H9 (cell line): Measurements from ENCODE around the gene CROCC2. TPM values are rescaled to one million over a fixed set of nuclear protein-coding genes. Genes with fewer than 3 reads are reported as not detected.
A peak's percentile ranks its signal among the peaks of the same experiment; 100 is the strongest.

Experiments used
- DNase-seq: peaks from one replicate; pipeline ENCODE4 v3.0.0-alpha.2; 2017
- H2AFZ ChIP-seq: one replicate; pipeline ENCODE4 v1.6.1; 2013; ENCODE audit warnings: mild to moderate bottlenecking, low read length, control low read depth, moderate library complexity
- H2AK5ac ChIP-seq: 2 replicates; pipeline ENCODE4 v1.6.1; 2013; ENCODE audit warnings: low read length, control low read depth, mixed read lengths; ENCODE audit not compliant: insufficient read length
- H2BK120ac ChIP-seq: one replicate; pipeline ENCODE4 v1.6.1; 2013; ENCODE audit warnings: low read depth, mild to moderate bottlenecking, low read length, control low read depth, inconsistent platforms; ENCODE audit not compliant: poor library complexity, severe bottlenecking
- H2BK12ac ChIP-seq: 2 replicates; pipeline ENCODE4 v1.6.1; 2013; ENCODE audit warnings: low read length, control low read depth, mixed read lengths, low read depth; ENCODE audit not compliant: insufficient read length
- H2BK15ac ChIP-seq: 2 replicates; pipeline ENCODE4 v1.6.1; 2013; ENCODE audit warnings: low read depth, low read length, control low read depth
- H2BK20ac ChIP-seq: one replicate; pipeline ENCODE4 v1.6.1; 2013; ENCODE audit warnings: low read depth, mild to moderate bottlenecking, low read length, control low read depth, inconsistent platforms; ENCODE audit not compliant: poor library complexity, severe bottlenecking
- H2BK5ac ChIP-seq: 2 replicates; pipeline ENCODE4 v1.6.1; 2013; ENCODE audit warnings: low read length, control low read depth, mixed read lengths; ENCODE audit not compliant: insufficient read length
- H3K14ac ChIP-seq: 2 replicates; pipeline ENCODE4 v1.6.1; 2013; ENCODE audit warnings: low read length, control low read depth; ENCODE audit not compliant: insufficient read depth
- H3K18ac ChIP-seq: 2 replicates; pipeline ENCODE4 v1.6.1; 2013; ENCODE audit warnings: low read depth, mild to moderate bottlenecking, mixed read lengths, low read length, control low read depth; ENCODE audit not compliant: insufficient read length
- H3K23ac ChIP-seq: 2 replicates; pipeline ENCODE4 v1.6.1; 2013; ENCODE audit warnings: low read length, control low read depth, mixed read lengths, low read depth; ENCODE audit not compliant: insufficient read length
- H3K23me2 ChIP-seq: 2 replicates; pipeline ENCODE4 v1.6.1; 2013; ENCODE audit warnings: low read depth, mild to moderate bottlenecking, mixed read lengths, low read length, control low read depth; ENCODE audit not compliant: insufficient read length, poor library complexity, severe bottlenecking
- H3K27ac ChIP-seq: 2 replicates; pipeline ENCODE4 v1.5.1; 2013; ENCODE audit warnings: low read length, control low read depth, mixed read lengths, low read depth; ENCODE audit not compliant: insufficient read length
- H3K27me3 ChIP-seq: 2 replicates; pipeline ENCODE4 v1.6.1; 2013; ENCODE audit warnings: low read length, control low read depth, inconsistent platforms; ENCODE audit not compliant: insufficient read depth
- H3K4ac ChIP-seq: 2 replicates; pipeline ENCODE4 v1.6.1; 2013; ENCODE audit warnings: low read depth, mild to moderate bottlenecking, control low read depth, inconsistent platforms, low read length, moderate library complexity
- H3K4me1 ChIP-seq: 2 replicates; pipeline ENCODE4 v1.6.1; 2013; ENCODE audit warnings: low read length, control low read depth, inconsistent platforms; ENCODE audit not compliant: insufficient read depth
- H3K4me2 ChIP-seq: 2 replicates; pipeline ENCODE4 v1.6.1; 2013; ENCODE audit warnings: low read length, control low read depth, mixed read lengths; ENCODE audit not compliant: insufficient read length, insufficient read depth
- H3K56ac ChIP-seq: 2 replicates; pipeline ENCODE4 v1.6.1; 2013; ENCODE audit warnings: low read depth, mild to moderate bottlenecking, mixed read lengths, low read length, control low read depth; ENCODE audit not compliant: insufficient read length
- H3K79me1 ChIP-seq: 2 replicates; pipeline ENCODE4 v1.6.1; 2013; ENCODE audit warnings: low read depth, mild to moderate bottlenecking, moderate library complexity, low read length, control low read depth, inconsistent platforms; ENCODE audit not compliant: insufficient read depth, poor library complexity, severe bottlenecking
- H3K79me2 ChIP-seq: 2 replicates; pipeline ENCODE4 v1.6.1; 2013; ENCODE audit warnings: low read length, control low read depth, inconsistent platforms; ENCODE audit not compliant: insufficient read depth
- H3K9ac ChIP-seq: 2 replicates; pipeline ENCODE4 v1.6.1; 2013; ENCODE audit warnings: low read length, control low read depth, mixed read lengths; ENCODE audit not compliant: insufficient read length; ENCODE audit errors: extremely low read depth
- H3K9me3 ChIP-seq: one replicate; pipeline ENCODE4 v1.6.1; 2013; ENCODE audit warnings: low read depth, low read length, inconsistent platforms; ENCODE audit not compliant: control insufficient read depth
- H3T11ph ChIP-seq: one replicate; pipeline ENCODE4 v1.6.1; 2013; ENCODE audit warnings: mild to moderate bottlenecking, low read length, control low read depth, inconsistent platforms
- H4K20me1 ChIP-seq: one replicate; pipeline ENCODE4 v1.6.1; 2013; ENCODE audit not compliant: control insufficient read depth, insufficient read length, insufficient read depth
- H4K5ac ChIP-seq: 2 replicates; pipeline ENCODE4 v1.6.1; 2013; ENCODE audit warnings: low read depth, mild to moderate bottlenecking, mixed read lengths, low read length, control low read depth; ENCODE audit not compliant: insufficient read length
- H4K8ac ChIP-seq: replicated peaks from 2 replicates; pipeline ENCODE4 v1.6.1; 2013; ENCODE audit warnings: low read length, control low read depth, mixed read lengths, low read depth; ENCODE audit not compliant: insufficient read length
- H4K91ac ChIP-seq: 2 replicates; pipeline ENCODE4 v1.6.1; 2013; ENCODE audit warnings: low read depth, mild to moderate bottlenecking, moderate library complexity, mixed read lengths, low read length, control low read depth; ENCODE audit not compliant: insufficient read length
- H3K27ac Mint-ChIP-seq, 3 experiments: 2 replicates in 2 of 3; 3 replicates in 1 of 3; pipeline ENCODE4 v1.8.0; 2020 to 2021; ENCODE audit warnings: mixed read lengths in 3 of 3, mild to moderate bottlenecking in 1 of 3, moderate library complexity in 1 of 3
- H3K27me3 Mint-ChIP-seq: 2 replicates; pipeline ENCODE4 v1.8.0; 2021; ENCODE audit warnings: low read depth, mild to moderate bottlenecking, moderate library complexity, mixed read lengths
- H3K36me3 Mint-ChIP-seq, 3 experiments: 2 replicates in 2 of 3; 3 replicates in 1 of 3; pipeline ENCODE4 v1.8.0; 2020 to 2021; ENCODE audit warnings: low read depth in 3 of 3, mixed read lengths in 3 of 3; ENCODE audit not compliant: insufficient read depth in 1 of 3
- H3K4me1 Mint-ChIP-seq, 2 experiments: 2 replicates each; pipeline ENCODE4 v1.8.0; 2020; ENCODE audit warnings: mixed read lengths in 2 of 2
- H3K4me3 Mint-ChIP-seq, 2 experiments: 2 replicates in 1 of 2; 3 replicates in 1 of 2; pipeline ENCODE4 v1.8.0; 2020 to 2021; ENCODE audit warnings: mild to moderate bottlenecking in 2 of 2, mixed read lengths in 2 of 2, moderate library complexity in 1 of 2
- H3K9me3 Mint-ChIP-seq, 2 experiments: 2 replicates in 1 of 2; 3 replicates in 1 of 2; pipeline ENCODE4 v1.8.0; 2020; ENCODE audit warnings: mild to moderate bottlenecking in 2 of 2, mixed read lengths in 2 of 2, moderate library complexity in 1 of 2
- WGBS: extraction: QIAGEN DNeasy Blood & Tissue Kit; methylation state at CpG from one replicate; pipeline ENCODE4 v1.1.7; 2013; ENCODE audit warnings: missing lambda C conversion rate, low lambda C conversion rate, mixed read lengths; ENCODE audit not compliant: insufficient read length; ENCODE audit errors: extremely low coverage; 5-methylcytosine and 5-hydroxymethylcytosine counted together
- total RNA-seq: library from RNA; stranded (reverse); gene quantifications from 2 replicates; pipeline ENCODE4 v1.2.1, GENCODE V29; 2021
- TF ChIP-seq, protein P1 (sequence below): fragments of 200-600 bp; sonication (generic); conservative IDR thresholded peaks from 3 replicates; pipeline ENCODE4 v1.8.0; 2021; ENCODE audit warnings: antibody characterized with exemption, mild to moderate bottlenecking

CROCC2 gene
- total RNA-seq, 1 experiment from 2014 or later, result not detected

DNA sequence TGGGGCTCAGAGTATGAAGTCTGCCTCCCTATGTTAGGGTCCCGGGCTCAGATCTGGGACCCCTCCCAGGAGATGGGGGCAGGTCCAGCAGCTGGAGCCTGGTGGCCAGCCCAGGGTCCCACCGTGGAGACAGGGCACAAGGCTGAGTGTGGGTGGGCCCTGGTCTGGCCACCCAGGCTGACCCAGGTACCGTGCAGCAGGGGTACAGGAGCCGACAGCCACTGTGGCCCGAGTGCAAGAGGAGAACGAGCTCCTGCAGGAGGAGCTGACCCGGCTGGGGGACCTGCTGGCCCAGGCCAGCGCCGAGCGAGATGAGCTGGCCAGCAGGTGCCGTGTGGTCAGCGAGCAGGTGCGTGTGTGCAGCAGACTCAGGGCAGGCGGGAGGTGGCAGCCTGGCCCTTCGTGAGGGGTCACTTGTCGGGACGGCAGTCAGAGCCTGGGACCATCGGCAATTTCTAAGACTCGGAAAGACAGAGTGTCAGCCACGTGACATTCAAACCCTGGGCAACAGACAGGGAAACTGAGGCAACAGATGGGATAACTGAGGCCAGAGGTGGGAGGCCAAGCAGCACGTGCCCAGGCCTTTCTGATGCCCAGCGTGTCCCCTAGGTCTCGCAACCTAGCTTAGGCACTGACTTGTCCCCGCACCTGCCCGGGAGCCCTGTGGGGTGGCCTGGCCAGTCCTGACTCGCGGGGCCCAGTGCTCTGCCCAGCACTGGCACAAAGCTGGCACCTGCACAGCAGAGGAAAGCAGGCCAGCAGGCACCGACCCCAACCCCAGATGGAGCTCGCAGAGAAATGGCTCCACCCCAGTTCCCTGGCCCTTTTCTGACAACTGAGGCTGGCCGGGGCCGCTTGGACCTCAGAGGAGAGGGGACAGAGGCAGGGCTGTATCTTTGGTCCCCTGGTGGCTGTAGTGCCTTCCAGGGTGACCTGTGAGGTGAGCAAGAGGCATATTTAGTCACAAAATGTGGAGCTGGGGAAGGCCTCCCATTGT, 13.9 kb downstream of the CROCC2 start:
- H3K4me1 Mint-ChIP-seq, result peaks cover 2 to 6% of the 10 kb centered on the region in 2 experiments; a peak in 2 of 4 replicates
- Histone ChIP-seq H4K5ac (no peak overlapping the region), H2AFZ (no peak overlapping the region), H3K4me2 (no peak overlapping the region), H4K91ac (no peak overlapping the region), H3K79me1 (no peaks in the 10 kb centered on the region), H3K4ac (no peak overlapping the region), H2BK120ac (no peak overlapping the region), H2BK12ac (no peak overlapping the region), H2BK15ac (no peak overlapping the region), H3K56ac (no peak overlapping the region), H3K4me1 (no peaks in the 10 kb centered on the region), H3K27ac (no peak overlapping the region), H3K9ac (no peak overlapping the region), H4K20me1 (no peaks in the 10 kb centered on the region), H3K23ac (no peak overlapping the region), H3K9me3 (no peaks in the 10 kb centered on the region), H3K18ac (no peak overlapping the region), H3K14ac (no peak overlapping the region), H2BK5ac (no peak overlapping the region), H3K79me2 (no peaks in the 10 kb centered on the region), H2BK20ac (no peak overlapping the region), H4K8ac (no peak overlapping the region), H2AK5ac (no peak overlapping the region), H3K23me2 (no peaks in the 10 kb centered on the region), H3T11ph (no peak overlapping the region), H3K27me3 (no peaks in the 10 kb centered on the region)
- H3K4me3 Mint-ChIP-seq, result no peak overlapping the region
- DNase-seq, result peak; percentile 28
- H3K27ac Mint-ChIP-seq, result peak overlapping the region in 1 of 3 experiments; percentile 70; a peak in 1 of 7 replicates
- H3K9me3 Mint-ChIP-seq, result no peaks in the 10 kb centered on the region
- TF ChIP-seq, protein P1, sequence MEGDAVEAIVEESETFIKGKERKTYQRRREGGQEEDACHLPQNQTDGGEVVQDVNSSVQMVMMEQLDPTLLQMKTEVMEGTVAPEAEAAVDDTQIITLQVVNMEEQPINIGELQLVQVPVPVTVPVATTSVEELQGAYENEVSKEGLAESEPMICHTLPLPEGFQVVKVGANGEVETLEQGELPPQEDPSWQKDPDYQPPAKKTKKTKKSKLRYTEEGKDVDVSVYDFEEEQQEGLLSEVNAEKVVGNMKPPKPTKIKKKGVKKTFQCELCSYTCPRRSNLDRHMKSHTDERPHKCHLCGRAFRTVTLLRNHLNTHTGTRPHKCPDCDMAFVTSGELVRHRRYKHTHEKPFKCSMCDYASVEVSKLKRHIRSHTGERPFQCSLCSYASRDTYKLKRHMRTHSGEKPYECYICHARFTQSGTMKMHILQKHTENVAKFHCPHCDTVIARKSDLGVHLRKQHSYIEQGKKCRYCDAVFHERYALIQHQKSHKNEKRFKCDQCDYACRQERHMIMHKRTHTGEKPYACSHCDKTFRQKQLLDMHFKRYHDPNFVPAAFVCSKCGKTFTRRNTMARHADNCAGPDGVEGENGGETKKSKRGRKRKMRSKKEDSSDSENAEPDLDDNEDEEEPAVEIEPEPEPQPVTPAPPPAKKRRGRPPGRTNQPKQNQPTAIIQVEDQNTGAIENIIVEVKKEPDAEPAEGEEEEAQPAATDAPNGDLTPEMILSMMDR, result no peak
- peaks cover 9% of the 10 kb centered on the region for H3K27me3 Mint-ChIP-seq
- WGBS, result no CpG with 5 or more reads among the region's 31 CpGs
- no peaks in the 10 kb centered on the region for H3K36me3 Mint-ChIP-seq
